CD8-positive, alpha-beta memory T cell (primary cell): ENCODE measurements around the gene FAM76A. TPM values are rescaled to one million over a fixed set of nuclear protein-coding genes. Genes with fewer than 3 reads are reported as not detected.
A peak's percentile ranks its signal among the peaks of the same experiment; 100 is the strongest.
"Not testable (repeated sequence)": the region's sequence is repeated elsewhere in the genome, so short reads cannot be mapped to it uniquely, and the experiment has no call there.

Source experiments
- CTCF ChIA-PET: fragments of 350-600 bp; sonication (Branson Sonifier 250); formaldehyde crosslinking; loops from one replicate; lab custom pipeline; 2021; ENCODE audit warnings: antibody characterized with exemption; lab: Charles Lee
- POLR2A ChIA-PET: fragments of 350-600 bp; sonication (Branson Sonifier 250); formaldehyde crosslinking; loops from one replicate; lab custom pipeline; 2021; ENCODE audit warnings: antibody characterized with exemption; lab: Charles Lee
- DNase-seq, 5 donors: peaks; one replicate each; pipeline versions ENCODE4 v3.0.0 to v3.0.0-alpha.2; 2020 to 2022; ENCODE audit warnings: mixed read lengths in 1 of 5
- H3K27ac ChIP-seq: one replicate; pipeline ENCODE4 v1.7.0; 2013; ENCODE audit warnings: low read depth, mild to moderate bottlenecking, low read length, moderate library complexity
- H3K27me3 ChIP-seq: 2 replicates; pipeline ENCODE4 v1.7.0; 2013; ENCODE audit warnings: low read length, mild to moderate bottlenecking; ENCODE audit not compliant: insufficient read depth, poor library complexity, severe bottlenecking
- H3K36me3 ChIP-seq: 2 replicates; pipeline ENCODE4 v1.7.0; 2013; ENCODE audit warnings: mild to moderate bottlenecking, low read length, moderate library complexity; ENCODE audit not compliant: insufficient read depth
- H3K4me1 ChIP-seq: 2 replicates; pipeline ENCODE4 v1.7.0; 2013; ENCODE audit warnings: mild to moderate bottlenecking, low read length, moderate library complexity; ENCODE audit not compliant: insufficient read depth
- H3K4me3 ChIP-seq: 2 replicates; pipeline ENCODE4 v1.7.0; 2013; ENCODE audit warnings: mild to moderate bottlenecking, low read length
- H3K9me3 ChIP-seq: 2 replicates; pipeline ENCODE4 v1.7.0; 2013; ENCODE audit warnings: mild to moderate bottlenecking, low read length
- H3K27ac Mint-ChIP-seq, 8 donors: one replicate each; pipeline ENCODE4 v1.8.0; 2020 to 2021; ENCODE audit warnings: mixed read lengths in 8 of 8, mild to moderate bottlenecking in 6 of 8, inconsistent platforms in 3 of 8, moderate library complexity in 3 of 8
- H3K27me3 Mint-ChIP-seq, 2 donors: one replicate each; pipeline ENCODE4 v1.8.0; 2020 to 2021; ENCODE audit warnings: mixed read lengths in 2 of 2, mild to moderate bottlenecking in 1 of 2, moderate library complexity in 1 of 2
- H3K36me3 Mint-ChIP-seq, 3 donors: one replicate each; pipeline ENCODE4 v1.8.0; 2020 to 2021; ENCODE audit warnings: mixed read lengths in 3 of 3, inconsistent platforms in 1 of 3, mild to moderate bottlenecking in 1 of 3
- H3K4me1 Mint-ChIP-seq, 3 donors: one replicate each; pipeline ENCODE4 v1.8.0; 2020 to 2021; ENCODE audit warnings: mixed read lengths in 3 of 3, inconsistent platforms in 1 of 3, mild to moderate bottlenecking in 1 of 3
- H3K4me3 Mint-ChIP-seq, 7 donors: one replicate each; pipeline ENCODE4 v1.8.0; 2020 to 2021; ENCODE audit warnings: mixed read lengths in 7 of 7, mild to moderate bottlenecking in 6 of 7, moderate library complexity in 4 of 7, inconsistent platforms in 2 of 7
- H3K9me3 Mint-ChIP-seq, 5 donors: one replicate each; pipeline ENCODE4 v1.8.0; 2020 to 2022; ENCODE audit warnings: mixed read lengths in 5 of 5, mild to moderate bottlenecking in 3 of 5, moderate library complexity in 2 of 5, inconsistent platforms in 1 of 5
- polyA plus RNA-seq: library from polyadenylated mRNA; unstranded; fragments of 300-500 nt; fragmentation: Illumina TruSeq; gene quantifications from one replicate; pipeline ENCODE4 v1.2.3, GENCODE V29; 2021
- total RNA-seq, 2 experiments: library from RNA; stranded (reverse); gene quantifications; one replicate each; pipeline ENCODE4 v1.2.3, GENCODE V29; 2021

Gene FAM76A
- total RNA-seq (10 to 100 TPM; 13.2 to 13.7 TPM), polyA plus RNA-seq (9.2 TPM)

DNA sequence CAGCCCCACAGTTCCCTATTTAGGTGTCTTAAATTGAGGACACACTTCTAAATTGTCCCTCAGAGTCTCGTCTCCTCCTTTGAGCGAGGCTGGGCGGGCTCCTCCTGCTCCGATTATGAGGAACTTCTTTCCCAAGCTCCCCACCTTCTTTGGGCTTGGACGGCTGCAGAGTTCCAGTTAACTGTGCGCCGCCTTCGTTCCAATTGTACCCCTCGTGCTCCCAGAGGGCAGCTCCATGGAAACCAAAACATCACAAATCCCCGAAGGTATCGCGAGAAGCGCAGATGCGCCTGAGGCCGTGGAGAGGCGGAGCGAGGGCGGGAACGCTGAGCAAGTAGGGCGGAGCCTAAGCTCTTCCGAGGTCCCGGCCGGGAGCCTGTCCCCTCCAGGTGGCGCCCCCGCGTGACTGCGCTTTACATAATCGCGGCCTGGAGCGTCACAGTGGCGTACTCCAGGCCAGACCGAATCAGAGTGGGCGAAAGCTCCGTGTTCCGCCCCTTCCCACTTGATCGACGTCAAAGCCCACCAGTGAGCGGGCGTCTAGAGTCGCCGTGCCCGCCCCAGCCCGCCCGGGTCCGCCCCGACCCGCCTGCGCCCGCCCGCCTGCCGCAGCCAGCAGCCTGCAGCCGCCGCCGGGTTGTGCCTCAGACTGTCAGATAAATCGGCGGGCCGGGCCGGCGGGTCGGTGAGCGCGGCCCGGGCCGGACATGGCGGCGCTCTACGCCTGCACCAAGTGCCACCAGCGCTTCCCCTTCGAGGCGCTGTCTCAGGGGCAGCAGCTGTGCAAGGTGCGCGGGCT is at the start of gene FAM76A:
FAM76A (plus strand) TSS at position 588 of the 799 bp plus-strand sequence; CDS start at position 708, 120 bp downstream.
- H3K9me3 Mint-ChIP-seq = no peaks in the 10 kb centered on the region

DNA sequence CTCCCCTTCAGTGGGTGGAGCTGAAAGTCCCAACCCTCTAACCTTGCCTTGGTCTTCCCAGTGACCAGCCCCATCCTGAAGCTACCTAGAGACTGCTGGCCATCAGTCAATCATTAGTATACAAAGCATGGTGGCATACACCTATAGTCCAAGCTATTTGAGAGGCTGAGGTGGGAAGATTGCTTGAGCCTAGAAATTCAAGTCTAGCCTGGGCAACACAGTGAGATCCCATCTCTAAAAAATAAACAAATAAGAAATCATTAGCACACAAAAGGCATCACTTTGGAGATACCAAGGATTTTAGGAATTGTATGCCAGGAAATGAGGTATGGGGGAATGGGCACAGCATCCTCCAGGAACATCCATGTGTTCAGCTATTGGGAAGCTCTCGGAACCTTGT is 49.4 kb upstream of the FAM76A start:
- Mint-ChIP-seq H3K27me3 (peaks cover 0 to 3% of the 10 kb centered on the region in 2 donors), H3K27ac (no peak overlapping the region), H3K36me3 (peaks cover 1 to 21% (median 6%) of the 10 kb centered on the region in 3 donors), H3K9me3 (peaks cover 4 to 25% (median 21%) of the 10 kb centered on the region in 5 donors), H3K4me1 (peaks cover 12 to 14% (median 13%) of the 10 kb centered on the region in 3 donors), H3K4me3 (no peak overlapping the region)
- no peaks in the 10 kb centered on the region for H3K27me3 ChIP-seq
- H3K27ac ChIP-seq = no peak overlapping the region
- no peak overlapping the region for H3K4me3 ChIP-seq
- ChIA-PET CTCF (no interaction called here), POLR2A (no interaction called here)
- peaks cover 5% of the 10 kb centered on the region for H3K4me1 ChIP-seq
- no peaks in the 10 kb centered on the region for H3K9me3 ChIP-seq
- no peak for DNase-seq
- no peaks in the 10 kb centered on the region for H3K36me3 ChIP-seq

More for the DNA sequence above, at the start of gene FAM76A:
- DNase-seq = peak; percentile 99 to 100 (median 100)
- Histone ChIP-seq H3K4me3 (peak within 1 kb of the TSS; percentile 66), H3K9me3 (no peaks in the 10 kb centered on the region), H3K36me3 (no peaks in the 10 kb centered on the region), H3K4me1 (peaks cover 18% of the 10 kb centered on the region), H3K27me3 (no peaks in the 10 kb centered on the region), H3K27ac (peak within 1 kb of the TSS; percentile 87)
- Mint-ChIP-seq H3K4me1 (peaks cover 21 to 35% (median 24%) of the 10 kb centered on the region in 3 donors), H3K36me3 (peaks cover 0 to 34% (median 9%) of the 10 kb centered on the region in 3 donors), H3K4me3 (peak within 1 kb of the TSS; percentile 87 to 95 (median 91)), H3K27me3 (no peaks in the 10 kb centered on the region), H3K27ac (peak within 1 kb of the TSS; percentile 94 to 99 (median 98))
- ChIA-PET CTCF (interaction anchor here (0.7 to 3.1 kb wide), 14 partner anchors 19 to 1730 kb away, joined by 3 to 32 read pairs (median 4); partner anchors contain the start of genes IFI6 and STX12), POLR2A (interaction anchor here (0.7 to 1.8 kb wide), 9 partner anchors 48 to 1011 kb away, joined by 3 to 43 read pairs (median 6); partner anchors contain the start of genes AHDC1, IFI6, MED18 and PPP1R8)

DNA sequence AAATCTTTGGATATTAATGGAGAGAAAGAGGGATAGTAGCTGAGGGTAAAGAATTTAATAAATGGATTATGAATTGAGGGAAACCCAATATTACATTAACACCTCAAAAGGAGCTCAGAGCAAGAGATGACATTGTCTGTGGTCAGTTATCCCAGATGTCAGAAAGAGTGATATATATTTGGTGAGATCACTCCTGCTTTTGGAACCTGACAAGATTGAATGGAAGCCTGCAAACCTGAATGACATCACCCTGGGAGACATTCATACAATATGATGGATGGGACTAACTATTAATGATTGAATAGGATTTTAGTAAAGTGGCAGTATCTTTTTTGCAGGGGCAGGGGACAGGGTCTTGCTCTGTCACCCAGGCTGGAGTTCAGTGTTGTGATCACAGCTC is 47.0 kb upstream of the FAM76A start:
- Histone ChIP-seq H3K27ac (no peak overlapping the region), H3K4me1 (no peaks in the 10 kb centered on the region), H3K27me3 (no peaks in the 10 kb centered on the region), H3K9me3 (no peaks in the 10 kb centered on the region), H3K4me3 (no peak overlapping the region), H3K36me3 (no peaks in the 10 kb centered on the region)
- no peak for DNase-seq
- Mint-ChIP-seq H3K27me3 (peaks cover 0 to 3% of the 10 kb centered on the region in 2 donors), H3K27ac (no peak overlapping the region), H3K9me3 (peaks cover 8 to 36% (median 33%) of the 10 kb centered on the region in 5 donors), H3K4me3 (no peak overlapping the region), H3K4me1 (no peaks in the 10 kb centered on the region), H3K36me3 (peaks cover 2 to 35% (median 2%) of the 10 kb centered on the region in 3 donors)
- ChIA-PET POLR2A (interaction anchor here (0.6 to 0.7 kb wide), 2 partner anchors 444 to 548 kb away, joined by 4 to 7 read pairs; no protein-coding TSS in a partner anchor), CTCF (interaction anchor here (1.0 to 1.3 kb wide), 2 partner anchors 9 to 47 kb away, joined by 3 read pairs; no protein-coding TSS in a partner anchor)

DNA sequence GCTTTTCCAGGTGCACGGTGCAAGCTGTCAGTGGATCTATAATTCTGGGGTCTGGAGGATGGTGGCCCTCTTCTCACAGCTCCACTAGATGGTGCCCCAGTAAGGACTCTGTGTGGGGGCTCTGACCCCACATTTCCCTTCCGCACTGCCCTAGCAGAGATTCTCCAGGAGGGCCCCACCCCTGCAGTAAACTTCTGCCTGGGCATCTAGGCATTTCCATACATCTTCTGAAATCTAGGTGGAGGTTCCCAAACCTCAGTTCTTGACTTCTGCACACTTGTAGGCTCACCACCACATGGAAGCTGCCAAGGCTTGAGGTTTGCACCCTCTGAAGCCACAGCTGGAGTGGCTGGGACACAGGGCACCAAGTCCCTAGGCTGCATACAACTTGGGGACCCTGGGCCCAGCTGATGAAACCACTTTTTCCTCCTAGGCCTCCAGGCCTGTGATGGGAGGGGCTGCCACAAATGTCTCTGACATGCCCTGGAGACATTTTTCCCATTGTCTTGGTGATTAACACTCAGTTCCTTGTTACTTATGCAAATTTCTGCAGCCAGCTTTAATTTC is 45.5 kb upstream of the FAM76A start:
- DNase-seq, H3K27me3 Mint-ChIP-seq, POLR2A ChIA-PET, H3K27me3 ChIP-seq, H3K4me3 Mint-ChIP-seq, H3K9me3 ChIP-seq, CTCF ChIA-PET, H3K4me1 Mint-ChIP-seq, H3K4me3 ChIP-seq, H3K27ac Mint-ChIP-seq, H3K4me1 ChIP-seq, H3K27ac ChIP-seq, H3K36me3 ChIP-seq: not testable (repeated sequence)
- Mint-ChIP-seq H3K9me3 (peaks cover 8 to 36% (median 33%) of the 10 kb centered on the region in 5 donors), H3K36me3 (peaks cover 2 to 39% (median 2%) of the 10 kb centered on the region in 3 donors)

DNA sequence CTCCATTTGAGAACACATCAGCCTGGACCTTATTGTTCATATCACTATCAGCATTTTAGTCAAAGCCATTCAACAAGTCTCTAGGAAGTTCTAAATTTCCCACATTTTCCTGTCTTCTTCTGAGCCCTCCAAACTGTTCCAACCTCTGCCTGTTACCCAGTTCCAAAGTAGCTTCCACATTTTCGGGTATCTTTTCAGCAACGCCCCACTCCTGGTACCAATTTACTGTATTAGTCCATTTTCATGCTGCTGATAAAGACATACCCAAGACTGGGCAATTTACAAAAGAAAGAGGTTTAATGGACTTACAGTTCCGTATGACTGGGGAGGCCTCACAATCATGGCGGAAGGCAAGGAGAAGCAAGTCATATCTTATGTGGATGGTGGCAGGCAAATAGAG is 44.2 kb upstream of the FAM76A start:
- H3K27me3 ChIP-seq, H3K4me3 Mint-ChIP-seq, H3K36me3 ChIP-seq, POLR2A ChIA-PET, H3K4me1 ChIP-seq, H3K4me3 ChIP-seq, H3K27ac ChIP-seq, H3K4me1 Mint-ChIP-seq, H3K9me3 ChIP-seq, CTCF ChIA-PET, DNase-seq, H3K27me3 Mint-ChIP-seq: not testable (repeated sequence)
- Mint-ChIP-seq H3K36me3 (peaks cover 2 to 39% (median 2%) of the 10 kb centered on the region in 3 donors), H3K9me3 (peaks cover 8 to 36% (median 33%) of the 10 kb centered on the region in 5 donors), H3K27ac (peak overlapping the region in 1 of 8 donors; percentile 32)

DNA sequence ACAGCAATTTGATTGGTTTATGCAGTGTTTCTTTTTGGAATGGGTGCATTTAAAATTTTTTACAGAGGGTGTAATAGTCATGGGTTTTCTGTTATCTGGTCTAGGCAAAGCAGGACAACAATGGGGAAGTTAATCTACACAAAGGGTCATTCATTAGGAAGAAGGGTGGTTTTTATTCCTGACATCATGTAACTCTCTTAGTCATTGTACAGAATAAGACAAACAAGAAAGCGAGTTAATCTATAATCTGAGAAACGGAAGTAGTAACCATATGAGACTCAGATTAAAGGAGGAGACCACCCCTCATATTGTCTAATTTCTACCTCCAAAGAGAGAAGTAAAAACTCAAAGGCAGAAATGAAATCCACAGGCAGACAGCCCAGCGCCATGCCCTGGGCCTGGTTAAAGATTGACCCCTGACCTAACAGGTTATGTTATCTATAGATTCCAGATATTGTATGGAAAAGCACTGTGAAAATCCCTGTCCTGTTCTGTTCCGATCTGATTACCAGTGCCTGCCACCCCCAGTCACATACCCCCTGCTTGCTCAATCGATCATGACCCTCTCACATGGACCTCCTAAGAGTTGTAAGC is 43.3 kb upstream of the FAM76A start:
- Histone ChIP-seq H3K27me3 (no peaks in the 10 kb centered on the region), H3K36me3 (no peaks in the 10 kb centered on the region), H3K4me1 (no peaks in the 10 kb centered on the region), H3K27ac (no peak overlapping the region), H3K4me3 (no peak overlapping the region), H3K9me3 (no peaks in the 10 kb centered on the region)
- no peak for DNase-seq
- POLR2A ChIA-PET = no interaction called here
- Mint-ChIP-seq H3K27ac (peak overlapping the region in 1 of 8 donors; percentile 83), H3K4me1 (no peaks in the 10 kb centered on the region), H3K36me3 (peaks cover 2 to 39% (median 2%) of the 10 kb centered on the region in 3 donors), H3K27me3 (peaks cover 0 to 3% of the 10 kb centered on the region in 2 donors), H3K9me3 (peaks cover 8 to 36% (median 33%) of the 10 kb centered on the region in 5 donors), H3K4me3 (no peak overlapping the region)
- CTCF ChIA-PET = no interaction called here

DNA sequence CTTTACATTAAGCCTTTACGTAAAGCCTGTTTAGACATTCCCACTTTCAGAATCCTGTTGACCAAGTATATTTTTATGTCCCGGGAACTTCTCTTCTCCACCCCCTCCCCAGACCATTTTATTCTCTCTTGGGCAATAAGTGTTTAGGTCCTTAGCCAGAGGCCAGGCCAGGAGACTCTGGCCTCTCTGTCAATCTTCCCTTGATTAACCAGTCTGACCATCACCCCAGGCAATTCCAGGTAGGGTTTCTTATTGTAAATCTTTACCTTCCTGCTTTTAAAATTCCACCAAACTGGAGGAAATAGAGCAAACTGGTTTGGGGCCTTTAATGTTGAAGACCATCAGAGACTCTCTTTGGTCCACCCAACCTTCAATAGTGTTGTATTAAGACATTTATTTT is 41.6 kb upstream of the FAM76A start:
- Histone ChIP-seq H3K27ac (no peak overlapping the region), H3K4me1 (no peaks in the 10 kb centered on the region), H3K9me3 (no peaks in the 10 kb centered on the region), H3K27me3 (no peaks in the 10 kb centered on the region), H3K4me3 (no peak overlapping the region), H3K36me3 (no peaks in the 10 kb centered on the region)
- Mint-ChIP-seq H3K9me3 (peaks cover 8 to 33% (median 31%) of the 10 kb centered on the region in 5 donors), H3K27me3 (peaks cover 0 to 4% of the 10 kb centered on the region in 2 donors), H3K4me1 (no peaks in the 10 kb centered on the region), H3K27ac (no peak overlapping the region), H3K36me3 (peaks cover 2 to 34% (median 2%) of the 10 kb centered on the region in 3 donors), H3K4me3 (no peak overlapping the region)
- CTCF ChIA-PET = no interaction called here
- no peak for DNase-seq
- POLR2A ChIA-PET = interaction anchor here (0.7 kb wide), 1 partner anchor 379 kb away, joined by 6 read pairs; no protein-coding TSS in a partner anchor
